GM04504 (cell line): ENCODE data around the gene MOXD1.

Source experiments
- DNase-seq: peaks from one replicate; pipeline ENCODE4 v3.0.0-alpha.2; 2012; ENCODE audit warnings: low read depth

Gene MOXD1

DNA sequence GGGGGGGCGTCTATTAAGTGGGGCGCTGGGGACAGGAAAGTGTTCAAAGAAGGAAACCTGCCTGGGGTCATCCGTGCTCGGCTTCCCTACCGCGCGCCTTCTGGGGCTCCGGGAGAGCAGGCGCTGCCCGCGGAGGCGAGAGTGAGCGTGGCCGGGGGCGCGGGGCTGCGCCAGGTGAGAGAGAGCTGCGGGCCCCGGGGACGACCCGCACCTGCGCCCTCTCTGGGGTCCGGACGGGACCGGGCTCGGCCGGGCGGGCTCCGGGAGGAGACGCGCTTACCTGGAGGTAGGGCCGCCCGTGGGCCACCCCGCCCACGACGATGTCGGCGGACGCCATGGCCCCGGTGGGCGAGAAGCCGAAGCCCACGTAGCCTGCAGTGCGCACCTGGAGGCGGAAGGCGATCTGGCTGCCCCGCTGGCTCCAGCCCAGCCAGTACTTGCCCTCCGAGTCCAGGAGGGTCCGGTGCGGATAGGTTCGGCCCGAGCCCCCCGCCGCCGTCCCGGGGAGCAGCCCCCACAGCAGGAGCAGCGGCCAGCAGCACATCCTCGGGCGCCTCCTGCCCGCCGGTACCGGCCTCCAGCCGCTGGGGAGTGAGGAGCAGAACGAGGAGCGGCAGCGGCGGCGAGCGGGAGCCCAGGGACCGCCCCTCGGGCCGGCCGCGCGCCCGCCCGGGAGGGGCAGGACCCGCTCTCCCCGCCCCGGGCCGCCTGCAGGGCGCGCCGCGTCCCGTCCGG, at the start of gene MOXD1:
TSS of gene MOXD1 (minus strand) at position 593 of the 735 bp plus-strand sequence. CDS start at position 544, 49 bp downstream.
- DNase-seq: peak; percentile 51

DNA sequence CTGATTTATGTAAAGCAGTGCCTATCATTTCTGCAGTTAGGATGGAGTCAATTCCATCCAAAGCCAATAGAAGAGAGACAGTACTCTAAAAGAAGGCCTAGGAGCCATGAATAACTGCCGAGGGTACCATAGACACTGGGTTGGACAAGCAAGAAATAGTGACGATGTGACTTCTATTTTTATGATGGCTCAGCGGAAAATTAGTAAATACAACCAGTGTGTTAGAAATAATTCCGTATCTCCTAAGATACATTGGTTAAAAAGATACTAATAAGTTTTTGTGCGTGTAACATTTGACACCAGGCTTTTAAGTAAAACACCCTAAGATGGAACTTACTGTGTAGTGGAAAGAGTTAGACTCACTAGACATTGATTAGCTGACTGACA, 45.6 kb upstream of the MOXD1 start:
- DNase-seq: no peak

DNA sequence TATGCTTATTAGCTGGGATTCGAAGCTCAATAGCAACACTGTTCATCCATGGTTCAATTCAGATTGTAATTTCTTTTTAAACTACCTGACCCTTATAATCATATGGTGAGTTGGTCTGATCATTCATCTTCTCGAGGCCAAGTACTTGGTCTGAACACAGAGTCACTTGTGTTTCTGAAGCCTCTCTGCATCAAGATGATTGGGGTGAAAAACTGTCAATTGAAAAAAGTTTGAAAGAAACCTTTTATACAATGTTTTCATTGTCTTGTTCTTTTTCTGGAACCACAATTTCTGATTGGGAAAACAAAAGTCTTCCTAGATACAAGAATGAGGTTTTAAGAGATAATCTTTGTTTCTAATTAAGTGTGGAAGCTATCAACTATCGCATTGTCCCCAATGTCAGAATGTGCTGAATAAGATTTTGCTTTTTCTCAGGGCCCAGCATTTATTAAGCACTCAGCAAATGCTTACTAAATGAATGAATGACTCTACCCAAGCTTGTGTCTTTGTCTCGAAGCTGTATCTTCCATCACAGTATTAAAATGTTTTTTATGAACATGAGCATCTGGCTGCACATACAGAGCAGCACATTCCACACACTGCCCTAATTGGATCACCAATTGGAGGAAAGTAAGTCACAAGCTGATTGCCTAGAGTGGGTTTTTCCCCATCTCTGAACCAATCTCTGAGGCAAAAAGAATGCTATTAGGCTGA, 45.0 kb upstream of the MOXD1 start:
- DNase-seq: no peak

GRCh38 chr6:132445201-132445951, 44.1 kb upstream of the MOXD1 start:
- DNase-seq: peak; percentile 60

GRCh38 chr6:132443206-132443605, 41.9 kb upstream of the MOXD1 start:
- peak; percentile 72 for DNase-seq

GRCh38 chr6:132430110-132430509, 28.8 kb upstream of the MOXD1 start:
- DNase-seq: no peak

DNA sequence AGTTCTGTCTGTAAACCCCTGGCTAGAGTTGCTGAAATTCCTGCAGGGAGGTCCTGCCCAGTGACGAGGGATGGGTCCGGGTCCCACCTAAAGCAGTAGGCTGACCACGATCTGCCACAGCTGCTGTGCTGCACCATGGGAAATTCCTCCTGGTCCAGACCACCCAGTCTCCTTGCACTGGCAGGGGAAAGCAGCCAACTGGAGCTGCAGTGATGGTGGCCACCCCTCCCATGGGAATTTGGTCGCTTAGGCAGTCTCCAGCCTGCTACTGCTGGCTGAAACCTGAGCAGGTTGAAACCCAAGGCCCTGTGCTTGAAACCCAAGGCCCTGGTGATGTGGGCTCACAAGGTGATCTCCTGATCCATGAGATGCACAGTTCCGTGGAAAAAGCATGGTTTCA, 23.9 kb upstream of the MOXD1 start:
- no peak for DNase-seq

GRCh38 chr6:132423839-132424238, 22.6 kb upstream of the MOXD1 start:
- no peak for DNase-seq

DNA sequence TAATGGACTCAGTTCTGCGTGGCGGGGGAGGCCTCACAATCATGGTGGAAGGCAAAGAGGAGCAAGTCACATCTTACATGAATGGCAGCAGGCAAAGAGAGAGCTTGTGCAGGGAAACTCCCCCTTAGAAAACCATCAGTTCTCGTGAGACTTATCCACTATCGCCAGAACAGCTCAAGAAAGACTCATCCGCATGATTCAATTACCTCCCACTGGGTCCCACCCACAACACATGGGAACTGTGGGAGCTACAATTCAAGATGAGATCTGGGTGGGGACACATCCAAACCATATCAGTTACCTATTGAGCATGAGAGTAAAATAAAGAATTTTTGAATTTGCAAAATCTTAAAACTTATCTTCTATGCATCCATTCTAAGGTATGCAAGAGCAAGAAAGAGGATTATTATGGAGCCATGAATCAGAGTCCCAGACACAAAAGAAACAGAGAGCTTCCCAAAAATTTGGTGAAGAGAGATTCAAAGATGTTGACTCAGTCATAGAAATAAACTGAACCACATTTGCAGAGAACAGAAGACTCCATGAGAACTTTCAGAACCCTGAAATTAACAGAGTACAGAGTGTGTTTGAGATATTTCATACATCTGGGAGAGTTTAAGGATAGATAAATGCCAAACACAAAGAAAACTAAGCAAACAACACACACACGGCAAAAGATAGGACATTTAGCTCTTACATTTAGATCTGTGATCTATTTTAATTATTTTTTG, 17.1 kb upstream of the MOXD1 start:
- no peak for DNase-seq

DNA sequence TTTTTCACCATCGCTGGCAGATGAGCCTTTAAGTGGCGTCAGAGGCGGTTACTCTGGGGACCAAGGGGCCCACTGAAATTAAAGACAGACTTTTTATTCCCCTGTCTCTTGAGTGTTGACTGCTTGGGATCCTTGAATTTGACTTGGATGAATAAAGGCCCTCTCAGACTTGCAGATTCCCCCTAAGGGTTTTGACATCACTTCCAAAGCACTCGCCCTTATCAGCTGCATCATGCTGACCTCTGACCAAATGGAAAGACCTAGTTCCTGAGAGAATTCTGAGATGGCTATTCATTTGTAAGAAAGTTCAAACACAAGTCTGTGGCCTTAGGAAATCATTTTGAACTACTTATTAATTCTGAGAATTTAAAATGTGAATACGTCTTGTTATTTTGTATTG, 13.5 kb upstream of the MOXD1 start:
- DNase-seq: no peak

GRCh38 chr6:132414322-132414721, 13.0 kb upstream of the MOXD1 start:
- no peak for DNase-seq

DNA sequence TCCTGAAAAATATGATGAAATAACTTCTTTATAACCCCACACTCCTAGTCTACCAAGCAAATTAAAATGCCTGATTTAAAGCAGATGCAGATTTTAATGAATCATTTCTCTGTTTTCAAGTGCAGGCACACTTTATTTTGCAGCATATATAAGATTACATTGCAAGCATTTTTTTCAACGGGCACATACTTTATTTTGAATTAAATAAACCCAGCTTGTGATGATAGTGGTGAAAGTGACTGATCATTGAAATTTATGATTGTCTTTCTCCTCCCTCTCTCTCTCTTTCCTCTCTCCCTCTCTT, 12.2 kb upstream of the MOXD1 start:
- DNase-seq: no peak

DNA sequence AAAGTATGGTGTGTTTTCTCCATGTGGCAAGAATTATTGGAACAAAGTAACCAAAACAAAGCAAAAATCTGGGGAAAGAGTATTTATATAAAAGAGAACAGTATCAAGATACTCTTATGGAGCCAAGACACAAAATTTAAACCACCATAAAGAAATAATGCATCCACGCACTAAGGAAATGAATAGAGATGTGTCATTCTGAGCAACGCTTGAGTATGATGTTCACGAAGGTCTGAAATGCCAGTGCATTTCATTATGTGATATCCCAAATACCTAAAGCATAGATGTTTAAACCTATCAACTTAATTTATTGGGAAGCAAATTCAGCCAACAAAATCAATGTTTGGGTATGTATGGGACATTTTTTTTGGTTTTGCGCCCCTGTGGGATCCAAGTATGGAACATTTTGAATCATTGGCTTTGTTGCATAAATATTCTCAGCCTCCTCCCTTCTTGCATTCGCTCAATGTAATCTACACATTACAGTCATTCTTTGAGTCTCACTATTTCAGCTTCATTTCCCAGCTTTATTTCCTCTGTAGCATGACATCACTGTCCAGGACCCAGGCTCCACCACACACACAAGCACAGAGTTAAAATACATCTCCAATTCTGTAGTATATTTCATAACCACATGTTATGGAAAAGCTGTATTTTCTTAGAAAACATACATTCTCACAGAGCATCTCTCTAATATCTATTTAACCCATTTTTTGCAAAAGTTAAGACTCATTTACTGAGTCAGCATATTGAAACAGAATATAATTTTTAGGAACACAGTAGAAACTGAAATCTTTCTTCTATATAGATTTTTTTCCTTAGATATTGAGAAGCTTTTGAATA, 11.6 kb upstream of the MOXD1 start:
- DNase-seq: no peak

GRCh38 chr6:132411296-132411695, 10.0 kb upstream of the MOXD1 start:
- no peak for DNase-seq

DNA sequence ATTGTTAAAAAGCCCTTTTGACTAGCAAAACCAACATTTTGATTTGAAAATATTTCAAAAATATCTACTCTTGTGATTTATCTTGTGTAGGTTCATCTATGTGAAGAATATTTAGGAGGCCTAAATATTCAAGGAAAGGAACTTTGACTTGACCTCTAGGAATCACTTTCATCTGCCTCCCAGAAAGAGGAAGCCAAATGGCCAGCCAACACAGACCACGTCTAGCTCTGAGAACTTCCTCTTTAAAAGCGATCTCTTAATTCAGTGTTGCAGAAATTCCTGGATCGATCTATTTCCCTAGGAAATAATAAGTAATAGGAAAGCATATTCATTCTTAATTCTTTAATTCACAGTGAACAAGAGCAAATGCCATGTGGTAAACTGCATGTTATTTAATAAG, 9.6 kb upstream of the MOXD1 start:
- DNase-seq: no peak

DNA sequence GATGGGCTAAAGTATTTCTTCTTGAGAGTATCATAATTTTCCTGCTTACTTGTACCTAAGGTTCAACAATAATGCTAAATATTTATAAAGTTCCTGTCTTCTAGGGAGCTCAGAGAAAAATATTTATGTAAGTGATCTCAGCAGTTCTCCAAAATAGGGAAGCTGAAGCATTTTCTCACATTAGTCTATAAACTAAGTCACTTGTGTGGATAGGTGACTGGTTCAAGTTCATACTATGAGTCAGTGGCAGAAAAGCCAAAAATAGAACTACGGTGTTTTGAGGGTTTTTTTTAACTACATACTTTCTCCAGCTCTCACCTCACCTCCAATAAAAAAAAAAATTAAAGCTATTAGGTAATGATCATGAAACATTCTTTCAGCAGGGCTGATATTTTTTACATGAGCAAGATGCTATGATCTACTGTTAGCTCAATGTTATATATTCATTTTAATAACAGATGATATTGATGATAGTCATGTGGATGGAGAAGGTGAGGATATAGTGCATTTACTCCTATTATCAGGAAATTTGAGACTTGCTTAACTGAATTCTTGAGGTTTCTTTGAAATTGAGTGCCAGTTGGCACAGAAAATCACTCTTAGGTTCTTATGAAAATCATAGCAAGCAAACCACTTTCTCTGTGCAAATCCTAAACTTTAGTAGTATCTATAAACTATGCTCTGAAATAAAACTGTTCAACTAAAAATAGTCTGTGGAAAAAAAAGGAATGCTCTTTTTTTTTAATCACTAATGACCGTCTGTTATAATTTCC, 4.1 kb upstream of the MOXD1 start:
- no peak for DNase-seq

DNA sequence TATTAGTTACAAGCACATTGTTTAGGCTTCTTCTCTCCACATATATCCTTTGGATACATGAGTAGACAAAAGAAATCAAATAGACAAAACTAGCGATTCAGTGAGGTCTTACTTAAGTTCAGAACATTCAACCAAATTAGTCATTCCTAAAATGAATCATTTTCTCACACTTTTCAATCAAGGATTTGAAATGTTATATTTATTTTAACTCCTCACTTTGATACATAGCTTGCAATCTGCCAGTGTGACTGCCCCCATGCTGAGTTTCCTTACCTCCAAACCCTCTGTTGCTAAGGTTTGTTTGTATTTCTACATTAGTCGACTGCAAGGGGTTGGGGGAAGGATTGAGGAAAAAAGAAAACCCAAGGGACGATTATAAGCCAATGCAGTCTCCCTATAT, 3.5 kb upstream of the MOXD1 start:
- no peak for DNase-seq

GRCh38 chr6:132404330-132404729, 3.1 kb upstream of the MOXD1 start:
- no peak for DNase-seq

DNA sequence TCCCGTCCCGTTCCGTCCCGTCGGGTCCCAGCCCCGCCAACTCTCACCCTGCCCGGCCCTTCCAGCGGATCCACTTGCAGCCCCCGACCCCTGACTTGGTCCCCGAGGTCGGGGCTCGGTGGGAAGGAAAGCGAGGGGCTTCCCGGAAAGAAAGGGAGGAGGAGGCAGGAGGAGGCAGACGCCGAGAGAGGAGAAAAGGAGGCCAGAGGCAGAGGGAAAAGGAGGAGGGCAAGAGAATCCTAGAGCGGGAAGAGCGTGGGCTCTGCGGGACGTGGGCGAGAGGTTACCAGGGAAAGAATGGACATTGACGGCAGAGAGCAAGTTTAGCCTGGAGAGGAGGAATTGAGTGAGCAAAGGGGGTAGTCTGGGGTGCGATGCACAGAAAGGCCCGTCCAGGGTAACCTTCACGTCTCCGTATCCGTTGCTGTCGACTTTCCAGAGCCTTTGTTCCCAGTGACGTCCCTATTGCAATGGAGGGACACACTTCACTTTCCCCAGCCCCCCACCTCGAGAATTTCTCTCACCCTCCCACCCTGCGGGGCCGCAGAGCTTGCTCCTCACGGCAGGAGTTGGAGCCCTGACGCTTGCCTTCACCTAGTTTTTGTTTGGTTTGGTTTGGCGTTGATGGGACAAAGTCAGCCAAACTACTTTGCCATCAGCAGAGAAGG, 477 bp upstream of the MOXD1 start:
- no peak for DNase-seq

- no peak for DNase-seq
Measured at GRCh38 chr6:132400555-132400882, 756 bp downstream of the MOXD1 start.
